Activated naive CD8-positive, alpha-beta T cell (primary cell): Measurements from ENCODE around the gene ELMO1.

Experiments used
- H3K27ac Mint-ChIP-seq: one replicate; pipeline ENCODE4 v1.8.0; 2021; ENCODE audit warnings: mixed read lengths
- H3K27me3 Mint-ChIP-seq: one replicate; pipeline ENCODE4 v1.8.0; 2021; ENCODE audit warnings: mixed read lengths
- H3K36me3 Mint-ChIP-seq: one replicate; pipeline ENCODE4 v1.8.0; 2021; ENCODE audit warnings: mixed read lengths
- H3K4me1 Mint-ChIP-seq: one replicate; pipeline ENCODE4 v1.8.0; 2021; ENCODE audit warnings: low read depth, mixed read lengths
- H3K4me3 Mint-ChIP-seq: one replicate; pipeline ENCODE4 v1.8.0; 2021; ENCODE audit warnings: mild to moderate bottlenecking, mixed read lengths
- H3K9me3 Mint-ChIP-seq: one replicate; pipeline ENCODE4 v1.8.0; 2021; ENCODE audit warnings: low read depth, mixed read lengths

The ELMO1 gene

GRCh38 chr7:37295401-37295800 is 153.3 kb downstream of the ELMO1 start:
- H3K4me3 Mint-ChIP-seq: no peak overlapping the region
- no peak overlapping the region for H3K27ac Mint-ChIP-seq

GRCh38 chr7:37290731-37291130 is 157.9 kb downstream of the ELMO1 start:
- Mint-ChIP-seq H3K27ac (peak overlapping the region; percentile 17), H3K9me3 (no peaks in the 10 kb centered on the region), H3K4me1 (peaks cover 26% of the 10 kb centered on the region), H3K4me3 (no peak overlapping the region), H3K27me3 (no peaks in the 10 kb centered on the region), H3K36me3 (peaks cover 9% of the 10 kb centered on the region)

More at GRCh38 chr7:37295401-37295800, 153.3 kb downstream of the ELMO1 start:
- peaks cover 6% of the 10 kb centered on the region for H3K36me3 Mint-ChIP-seq
- H3K4me1 Mint-ChIP-seq: peaks cover 16% of the 10 kb centered on the region
- no peaks in the 10 kb centered on the region for H3K9me3 Mint-ChIP-seq
- H3K27me3 Mint-ChIP-seq: no peaks in the 10 kb centered on the region

- Mint-ChIP-seq H3K36me3 (peaks cover 8% of the 10 kb centered on the region), H3K9me3 (no peaks in the 10 kb centered on the region), H3K27ac (peak overlapping the region; percentile 43), H3K4me1 (peaks cover 36% of the 10 kb centered on the region), H3K27me3 (no peaks in the 10 kb centered on the region), H3K4me3 (no peak overlapping the region)
Observed at GRCh38 chr7:37289781-37290180, 158.9 kb downstream of the ELMO1 start.

GRCh38 chr7:37289367-37289766 is 159.3 kb downstream of the ELMO1 start:
- H3K4me3 Mint-ChIP-seq: no peak overlapping the region
- no peaks in the 10 kb centered on the region for H3K27me3 Mint-ChIP-seq
- no peaks in the 10 kb centered on the region for H3K9me3 Mint-ChIP-seq
- H3K27ac Mint-ChIP-seq: peak overlapping the region; percentile 23
- H3K36me3 Mint-ChIP-seq: peaks cover 8% of the 10 kb centered on the region
- peaks cover 39% of the 10 kb centered on the region for H3K4me1 Mint-ChIP-seq

GRCh38 chr7:37287131-37287855 is 161.4 kb downstream of the ELMO1 start:
- no peaks in the 10 kb centered on the region for H3K9me3 Mint-ChIP-seq
- H3K27ac Mint-ChIP-seq: peak overlapping the region; percentile 51
- H3K36me3 Mint-ChIP-seq: peaks cover 8% of the 10 kb centered on the region
- peaks cover 41% of the 10 kb centered on the region for H3K4me1 Mint-ChIP-seq
- H3K27me3 Mint-ChIP-seq: no peaks in the 10 kb centered on the region
- H3K4me3 Mint-ChIP-seq: no peak overlapping the region

GRCh38 chr7:37286454-37286832 is 162.2 kb downstream of the ELMO1 start:
- Mint-ChIP-seq H3K9me3 (no peaks in the 10 kb centered on the region), H3K27ac (peak overlapping the region; percentile 77), H3K36me3 (peaks cover 10% of the 10 kb centered on the region), H3K4me1 (peaks cover 41% of the 10 kb centered on the region), H3K4me3 (no peak overlapping the region), H3K27me3 (no peaks in the 10 kb centered on the region)

GRCh38 chr7:37285706-37286453 is 162.8 kb downstream of the ELMO1 start:
- H3K36me3 Mint-ChIP-seq: peaks cover 10% of the 10 kb centered on the region
- peak overlapping the region; percentile 77 for H3K27ac Mint-ChIP-seq
- H3K27me3 Mint-ChIP-seq: no peaks in the 10 kb centered on the region
- no peaks in the 10 kb centered on the region for H3K9me3 Mint-ChIP-seq
- H3K4me3 Mint-ChIP-seq: no peak overlapping the region
- peaks cover 37% of the 10 kb centered on the region for H3K4me1 Mint-ChIP-seq

- H3K9me3 Mint-ChIP-seq: no peaks in the 10 kb centered on the region
- peaks cover 18% of the 10 kb centered on the region for H3K36me3 Mint-ChIP-seq
- no peak overlapping the region for H3K27ac Mint-ChIP-seq
- H3K4me3 Mint-ChIP-seq: no peak overlapping the region
- no peaks in the 10 kb centered on the region for H3K27me3 Mint-ChIP-seq
- peaks cover 39% of the 10 kb centered on the region for H3K4me1 Mint-ChIP-seq
Observed at GRCh38 chr7:37284805-37285231, 163.8 kb downstream of the ELMO1 start.

- no peaks in the 10 kb centered on the region for H3K9me3 Mint-ChIP-seq
- peaks cover 18% of the 10 kb centered on the region for H3K36me3 Mint-ChIP-seq
- peaks cover 42% of the 10 kb centered on the region for H3K4me1 Mint-ChIP-seq
- H3K27me3 Mint-ChIP-seq: no peaks in the 10 kb centered on the region
- H3K4me3 Mint-ChIP-seq: no peak overlapping the region
- no peak overlapping the region for H3K27ac Mint-ChIP-seq
Observed at GRCh38 chr7:37284285-37284684, 164.4 kb downstream of the ELMO1 start.

- Mint-ChIP-seq H3K9me3 (no peaks in the 10 kb centered on the region), H3K4me3 (no peak overlapping the region), H3K36me3 (peaks cover 16% of the 10 kb centered on the region), H3K27me3 (no peaks in the 10 kb centered on the region), H3K27ac (no peak overlapping the region), H3K4me1 (peaks cover 40% of the 10 kb centered on the region)
Observed at GRCh38 chr7:37283716-37284115, 164.9 kb downstream of the ELMO1 start.

GRCh38 chr7:37282927-37283326 is 165.7 kb downstream of the ELMO1 start:
- peaks cover 48% of the 10 kb centered on the region for H3K4me1 Mint-ChIP-seq
- H3K9me3 Mint-ChIP-seq: no peaks in the 10 kb centered on the region
- H3K27me3 Mint-ChIP-seq: no peaks in the 10 kb centered on the region
- peaks cover 16% of the 10 kb centered on the region for H3K36me3 Mint-ChIP-seq
- no peak overlapping the region for H3K27ac Mint-ChIP-seq
- no peak overlapping the region for H3K4me3 Mint-ChIP-seq

- peaks cover 16% of the 10 kb centered on the region for H3K36me3 Mint-ChIP-seq
- no peaks in the 10 kb centered on the region for H3K9me3 Mint-ChIP-seq
- no peak overlapping the region for H3K27ac Mint-ChIP-seq
- no peaks in the 10 kb centered on the region for H3K27me3 Mint-ChIP-seq
- H3K4me1 Mint-ChIP-seq: peaks cover 43% of the 10 kb centered on the region
- no peak overlapping the region for H3K4me3 Mint-ChIP-seq
Observed at GRCh38 chr7:37282093-37282444, 166.6 kb downstream of the ELMO1 start.

- peaks cover 47% of the 10 kb centered on the region for H3K4me1 Mint-ChIP-seq
- no peak overlapping the region for H3K4me3 Mint-ChIP-seq
- no peak overlapping the region for H3K27ac Mint-ChIP-seq
- no peaks in the 10 kb centered on the region for H3K27me3 Mint-ChIP-seq
- H3K36me3 Mint-ChIP-seq: peaks cover 16% of the 10 kb centered on the region
- no peaks in the 10 kb centered on the region for H3K9me3 Mint-ChIP-seq
Observed at GRCh38 chr7:37281368-37282092, 167.1 kb downstream of the ELMO1 start.

- peaks cover 33% of the 10 kb centered on the region for H3K4me1 Mint-ChIP-seq
- no peak overlapping the region for H3K27ac Mint-ChIP-seq
- H3K9me3 Mint-ChIP-seq: no peaks in the 10 kb centered on the region
- H3K27me3 Mint-ChIP-seq: no peaks in the 10 kb centered on the region
- H3K36me3 Mint-ChIP-seq: peaks cover 16% of the 10 kb centered on the region
- no peak overlapping the region for H3K4me3 Mint-ChIP-seq
Observed at GRCh38 chr7:37277513-37277912, 171.2 kb downstream of the ELMO1 start.

- Mint-ChIP-seq H3K9me3 (no peaks in the 10 kb centered on the region), H3K4me3 (no peak overlapping the region), H3K36me3 (peaks cover 12% of the 10 kb centered on the region), H3K4me1 (peaks cover 36% of the 10 kb centered on the region), H3K27me3 (no peaks in the 10 kb centered on the region), H3K27ac (no peak overlapping the region)
Observed at GRCh38 chr7:37275078-37275710, 173.5 kb downstream of the ELMO1 start.
